Neural progenitor cell (in vitro differentiated cells): ENCODE data around the gene MAGI2. TPM values are rescaled to one million over a fixed set of nuclear protein-coding genes. Genes with fewer than 3 reads are reported as not detected.

ENCODE experiments used
- DNase-seq: peaks from one replicate; pipeline ENCODE4 v3.0.0-alpha.2; 2016; ENCODE audit warnings: low spot score
- H2AFZ ChIP-seq: fragments of 200-600 bp; sonication (generic); replicated peaks from 2 replicates; pipeline ENCODE4 v1.6.1; 2016; ENCODE audit warnings: antibody characterized with exemption
- H3F3A ChIP-seq: fragments of 200-600 bp; sonication (generic); 2 replicates; pipeline ENCODE4 v1.6.1; 2016; ENCODE audit warnings: antibody characterized with exemption, low read depth
- H3K27ac ChIP-seq: fragments of 200-600 bp; sonication (generic); 2 replicates; pipeline ENCODE4 v1.5.1; 2016; ENCODE audit warnings: mild to moderate bottlenecking
- H3K27me3 ChIP-seq: fragments of 200-600 bp; sonication (generic); 2 replicates; pipeline ENCODE4 v1.6.1; 2016; ENCODE audit warnings: mild to moderate bottlenecking, moderate library complexity
- H3K36me3 ChIP-seq: fragments of 200-600 bp; sonication (generic); 2 replicates; pipeline ENCODE4 v1.5.1; 2016
- H3K4me1 ChIP-seq: fragments of 200-600 bp; sonication (generic); 2 replicates; pipeline ENCODE4 v1.6.1; 2016; ENCODE audit warnings: mixed run types
- H3K4me2 ChIP-seq: fragments of 200-600 bp; sonication (generic); 2 replicates; pipeline ENCODE4 v1.6.1; 2016
- H3K4me3 ChIP-seq: fragments of 200-600 bp; sonication (generic); 2 replicates; pipeline ENCODE4 v1.5.1; 2016
- H3K79me2 ChIP-seq: fragments of 200-600 bp; sonication (generic); 2 replicates; pipeline ENCODE4 v1.6.1; 2016; ENCODE audit warnings: low read depth
- H3K9ac ChIP-seq: fragments of 200-600 bp; sonication (generic); 2 replicates; pipeline ENCODE4 v1.6.1; 2016
- H3K9me3 ChIP-seq: fragments of 200-600 bp; sonication (generic); 2 replicates; pipeline ENCODE4 v1.5.1; 2016; ENCODE audit warnings: low read depth
- H4K20me1 ChIP-seq: fragments of 200-600 bp; sonication (generic); 2 replicates; pipeline ENCODE4 v1.6.1; 2016; ENCODE audit warnings: low read depth
- H3K27ac Mint-ChIP-seq: 3 replicates; pipeline ENCODE4 v1.8.0; 2021; ENCODE audit warnings: mixed read lengths
- H3K27me3 Mint-ChIP-seq: 2 replicates; pipeline ENCODE4 v1.8.0; 2022; ENCODE audit warnings: low read depth, mild to moderate bottlenecking, inconsistent platforms, moderate library complexity, mixed read lengths; ENCODE audit not compliant: insufficient read depth
- H3K36me3 Mint-ChIP-seq: 3 replicates; pipeline ENCODE4 v1.8.0; 2021; ENCODE audit warnings: mixed read lengths
- H3K4me1 Mint-ChIP-seq: 3 replicates; pipeline ENCODE4 v1.8.0; 2021; ENCODE audit warnings: mixed read lengths
- H3K4me3 Mint-ChIP-seq: 3 replicates; pipeline ENCODE4 v1.8.0; 2021; ENCODE audit warnings: mild to moderate bottlenecking, moderate library complexity, mixed read lengths
- H3K9me3 Mint-ChIP-seq: 3 replicates; pipeline ENCODE4 v1.8.0; 2020; ENCODE audit warnings: mixed read lengths
- CTCF ChIP-seq: fragments of 200-600 bp; sonication (generic); IDR thresholded peaks from 2 replicates; pipeline ENCODE4 v1.5.1; 2017; ENCODE audit warnings: antibody characterized with exemption, mild to moderate bottlenecking
- EZH2 ChIP-seq: fragments of 200-600 bp; sonication (generic); IDR thresholded peaks from 2 replicates; pipeline ENCODE4 v1.6.1; 2017; ENCODE audit warnings: antibody characterized with exemption, mild to moderate bottlenecking, moderate library complexity
- EZH2phosphoT487 ChIP-seq: fragments of 200-600 bp; sonication (generic); IDR thresholded peaks from 2 replicates; pipeline ENCODE4 v1.6.1; 2017; ENCODE audit warnings: antibody characterized with exemption
- total RNA-seq: library from RNA; depleted of rRNA; stranded (reverse); fragments of >200 nt; gene quantifications from 2 replicates; pipeline ENCODE4 v1.2.3, GENCODE V29; 2015; ENCODE audit warnings: low replicate concordance

MAGI2 gene
- total RNA-seq, 1 donor from 2014 or later: 5.8 TPM

DNA sequence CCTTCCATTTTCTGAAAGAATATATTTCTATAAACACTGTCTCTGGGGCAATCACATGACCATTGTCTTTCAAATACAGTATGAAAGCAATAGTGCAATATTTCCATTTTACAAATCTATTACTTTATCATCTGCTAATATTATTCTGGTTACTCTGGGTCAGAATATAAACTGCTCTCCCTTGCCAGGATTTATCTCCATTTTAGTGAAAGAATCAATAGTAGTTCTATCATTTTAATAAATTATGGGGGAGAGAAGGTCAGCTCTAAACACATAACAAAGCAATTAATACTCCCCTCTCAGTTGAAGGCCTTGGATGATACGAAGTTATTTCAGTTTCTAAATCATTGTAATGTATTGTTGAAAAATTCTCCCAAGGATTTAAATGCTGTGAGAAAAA lies 608.3 kb downstream of the MAGI2 start:
- H3K4me2 ChIP-seq: no peak overlapping the region
- Mint-ChIP-seq H3K9me3 (no peaks in the 10 kb centered on the region), H3K27me3 (no peaks in the 10 kb centered on the region), H3K36me3 (no peaks in the 10 kb centered on the region), H3K4me3 (no peak overlapping the region), H3K27ac (no peak overlapping the region), H3K4me1 (no peaks in the 10 kb centered on the region)
- H3K79me2 ChIP-seq: no peaks in the 10 kb centered on the region
- H3K36me3 ChIP-seq: no peaks in the 10 kb centered on the region
- H4K20me1 ChIP-seq: no peaks in the 10 kb centered on the region
- no peak for DNase-seq
- H3K4me1 ChIP-seq: no peaks in the 10 kb centered on the region
- H3F3A ChIP-seq: no peaks in the 10 kb centered on the region
- H2AFZ ChIP-seq: no peak overlapping the region
- H3K9me3 ChIP-seq: no peaks in the 10 kb centered on the region
- H3K9ac ChIP-seq: no peak overlapping the region
- no peak overlapping the region for H3K4me3 ChIP-seq
- no peak overlapping the region for H3K27ac ChIP-seq
- no peak for TF ChIP-seq EZH2
- no peak for TF ChIP-seq CTCF
- no peak for TF ChIP-seq EZH2phosphoT487
- H3K27me3 ChIP-seq: no peaks in the 10 kb centered on the region

- DNase-seq: no peak
- TF ChIP-seq CTCF: no peak
- no peak for TF ChIP-seq EZH2phosphoT487
- no peak for TF ChIP-seq EZH2
- no peaks in the 10 kb centered on the region for H3F3A ChIP-seq
- H3K9me3 ChIP-seq: no peaks in the 10 kb centered on the region
- H3K9ac ChIP-seq: no peak overlapping the region
- H3K4me3 Mint-ChIP-seq: no peak overlapping the region
- no peak overlapping the region for H3K4me2 ChIP-seq
- H3K4me1 ChIP-seq: no peaks in the 10 kb centered on the region
- H3K36me3 Mint-ChIP-seq: no peaks in the 10 kb centered on the region
- H3K79me2 ChIP-seq: no peaks in the 10 kb centered on the region
- no peaks in the 10 kb centered on the region for H3K27me3 ChIP-seq
- no peak overlapping the region for H3K27ac Mint-ChIP-seq
- H3K9me3 Mint-ChIP-seq: no peaks in the 10 kb centered on the region
- H3K36me3 ChIP-seq: no peaks in the 10 kb centered on the region
- no peaks in the 10 kb centered on the region for H3K4me1 Mint-ChIP-seq
- no peak overlapping the region for H2AFZ ChIP-seq
- H3K4me3 ChIP-seq: no peak overlapping the region
- no peaks in the 10 kb centered on the region for H4K20me1 ChIP-seq
- H3K27ac ChIP-seq: no peak overlapping the region
- H3K27me3 Mint-ChIP-seq: no peaks in the 10 kb centered on the region
Measured at GRCh38 chr7:78842068-78842467, 611.4 kb downstream of the MAGI2 start.

- Histone ChIP-seq H3K27ac (no peak overlapping the region), H3K79me2 (no peaks in the 10 kb centered on the region), H3K4me1 (no peaks in the 10 kb centered on the region), H3K36me3 (no peaks in the 10 kb centered on the region), H3K4me2 (no peak overlapping the region), H3K9me3 (no peaks in the 10 kb centered on the region), H4K20me1 (no peaks in the 10 kb centered on the region), H3K9ac (no peak overlapping the region), H3K27me3 (no peaks in the 10 kb centered on the region), H3F3A (no peaks in the 10 kb centered on the region), H3K4me3 (no peak overlapping the region), H2AFZ (no peak overlapping the region)
- Mint-ChIP-seq H3K36me3 (no peaks in the 10 kb centered on the region), H3K4me1 (no peaks in the 10 kb centered on the region), H3K4me3 (no peak overlapping the region), H3K27me3 (peaks cover 2% of the 10 kb centered on the region), H3K27ac (no peak overlapping the region), H3K9me3 (peaks cover 7% of the 10 kb centered on the region)
- TF ChIP-seq EZH2phosphoT487 (no peak), CTCF (no peak), EZH2 (no peak)
- no peak for DNase-seq
Measured at GRCh38 chr7:78835897-78836296, 617.6 kb downstream of the MAGI2 start.

DNA sequence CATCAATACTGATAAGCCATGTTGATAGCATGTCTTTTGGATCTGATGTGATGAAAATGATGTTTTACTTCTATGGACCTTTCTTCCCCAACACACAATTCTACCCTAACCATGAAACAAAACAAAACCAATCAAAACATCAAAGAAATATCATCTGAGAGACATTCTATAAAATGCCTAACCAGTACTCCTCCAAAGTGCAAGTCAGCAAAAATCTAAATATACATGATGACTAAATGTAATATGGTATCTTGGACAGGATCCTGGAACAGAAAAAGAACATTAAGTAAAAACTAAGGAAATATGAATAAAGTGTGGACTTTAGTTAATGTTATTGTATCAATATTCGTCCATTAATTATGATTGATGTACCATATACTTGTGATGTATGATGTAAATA lies 625.1 kb downstream of the MAGI2 start:
- no peak overlapping the region for H3K4me3 Mint-ChIP-seq
- H3K4me3 ChIP-seq: no peak overlapping the region
- H3K79me2 ChIP-seq: no peaks in the 10 kb centered on the region
- no peaks in the 10 kb centered on the region for H3K4me1 Mint-ChIP-seq
- no peak overlapping the region for H2AFZ ChIP-seq
- H3F3A ChIP-seq: no peaks in the 10 kb centered on the region
- no peaks in the 10 kb centered on the region for H3K36me3 ChIP-seq
- peaks cover 2% of the 10 kb centered on the region for H3K9me3 Mint-ChIP-seq
- H3K27ac Mint-ChIP-seq: no peak overlapping the region
- no peaks in the 10 kb centered on the region for H4K20me1 ChIP-seq
- no peaks in the 10 kb centered on the region for H3K36me3 Mint-ChIP-seq
- no peak overlapping the region for H3K9ac ChIP-seq
- TF ChIP-seq EZH2phosphoT487: no peak
- TF ChIP-seq EZH2: no peak
- TF ChIP-seq CTCF: no peak
- H3K27me3 ChIP-seq: no peaks in the 10 kb centered on the region
- no peaks in the 10 kb centered on the region for H3K4me1 ChIP-seq
- peaks cover 2% of the 10 kb centered on the region for H3K27me3 Mint-ChIP-seq
- H3K4me2 ChIP-seq: no peak overlapping the region
- H3K9me3 ChIP-seq: no peaks in the 10 kb centered on the region
- DNase-seq: no peak
- H3K27ac ChIP-seq: no peak overlapping the region
